Esophagus squamous epithelium (tissue), 4 donors: ENCODE measurements around the gene CHST14.

Source experiments
- POLR2A ChIP-seq, 4 donors: fragments of 450-650 bp; IDR thresholded peaks; one replicate each; pipeline ENCODE4 v1.6.1; 2017; ENCODE audit warnings: antibody characterized with exemption in 4 of 4, mild to moderate bottlenecking in 4 of 4, moderate library complexity in 3 of 4
- TF ChIP-seq, protein P1 (sequence below), 6 experiments: fragments of 450-650 bp in 4 of 6; fragments of 200-600 bp in 2 of 6; sonication (generic) in 2 of 6; IDR thresholded peaks; one replicate each; pipeline ENCODE4 v1.5.1; 2016 to 2019; ENCODE audit warnings: antibody characterized with exemption in 6 of 6, mild to moderate bottlenecking in 4 of 6, moderate library complexity in 4 of 6

GRCh38 chr15:40516322-40516721 lies 45.5 kb downstream of the CHST14 start:
- TF ChIP-seq, protein P1, sequence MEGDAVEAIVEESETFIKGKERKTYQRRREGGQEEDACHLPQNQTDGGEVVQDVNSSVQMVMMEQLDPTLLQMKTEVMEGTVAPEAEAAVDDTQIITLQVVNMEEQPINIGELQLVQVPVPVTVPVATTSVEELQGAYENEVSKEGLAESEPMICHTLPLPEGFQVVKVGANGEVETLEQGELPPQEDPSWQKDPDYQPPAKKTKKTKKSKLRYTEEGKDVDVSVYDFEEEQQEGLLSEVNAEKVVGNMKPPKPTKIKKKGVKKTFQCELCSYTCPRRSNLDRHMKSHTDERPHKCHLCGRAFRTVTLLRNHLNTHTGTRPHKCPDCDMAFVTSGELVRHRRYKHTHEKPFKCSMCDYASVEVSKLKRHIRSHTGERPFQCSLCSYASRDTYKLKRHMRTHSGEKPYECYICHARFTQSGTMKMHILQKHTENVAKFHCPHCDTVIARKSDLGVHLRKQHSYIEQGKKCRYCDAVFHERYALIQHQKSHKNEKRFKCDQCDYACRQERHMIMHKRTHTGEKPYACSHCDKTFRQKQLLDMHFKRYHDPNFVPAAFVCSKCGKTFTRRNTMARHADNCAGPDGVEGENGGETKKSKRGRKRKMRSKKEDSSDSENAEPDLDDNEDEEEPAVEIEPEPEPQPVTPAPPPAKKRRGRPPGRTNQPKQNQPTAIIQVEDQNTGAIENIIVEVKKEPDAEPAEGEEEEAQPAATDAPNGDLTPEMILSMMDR (IDR thresholded peaks at IDR 0.05): no peak
- no peak for TF ChIP-seq POLR2A (IDR thresholded peaks at IDR 0.05)
